Measurements from ENCODE around the gene KRTAP5-3. TPM values are rescaled to one million over a fixed set of nuclear protein-coding genes. Genes with fewer than 3 reads are reported as not detected.

The KRTAP5-3 gene
- total RNA-seq (2014; rRNA removed; shearing (Covaris generic); ENCODE audit: low replicate concordance): not detected in 2 replicates

- no peak for DNase-seq
- Histone ChIP-seq H3K4me1 (ENCODE audit: low read length) (no peaks in the 10 kb centered on the region; the same call in 1 of the 2 replicates), H3K27me3 (ENCODE audit: low read length) (no peaks in the 10 kb centered on the region), H3K9ac (ENCODE audit: low read length) (no peak within 1 kb of the TSS), H3K9me3 (ENCODE audit: low read length) (no peaks in the 10 kb centered on the region), H3K79me2 (ENCODE audit: low read length) (no peaks in the 10 kb centered on the region), H3K9me2 (replicated peaks; ENCODE audit: insufficient read depth, low read length) (no peaks in the 10 kb centered on the region), H3K27ac (ENCODE audit: low read length) (no peak within 1 kb of the TSS), H3K4me3 (ENCODE audit: low read length) (no peak within 1 kb of the TSS), H3K4me2 (ENCODE audit: low read depth, low read length, poor library complexity, severe bottlenecking) (no peak within 1 kb of the TSS), H4K20me1 (ENCODE audit: insufficient read depth, low read depth, low read length) (no peaks in the 10 kb centered on the region), H2AFZ (ENCODE audit: low read length) (no peak within 1 kb of the TSS), H3K36me3 (ENCODE audit: insufficient read depth, low read length) (no peaks in the 10 kb centered on the region)
Observed at GRCh38 chr11:1608363-1608762, at the start of gene KRTAP5-3. Gene KRTAP5-3, minus strand, starts transcription at chr11:1608463. Its CDS starts 78 bp downstream, at chr11:1608385.

- no peaks in the 10 kb centered on the region for H3K9me2 ChIP-seq (replicated peaks; ENCODE audit: insufficient read depth, low read length)
- H2AFZ ChIP-seq (ENCODE audit: low read length): no peak overlapping the region
- H3K79me2 ChIP-seq (ENCODE audit: low read length): no peaks in the 10 kb centered on the region
- no peaks in the 10 kb centered on the region for H3K36me3 ChIP-seq (ENCODE audit: insufficient read depth, low read length)
- no peak overlapping the region for H3K4me3 ChIP-seq (ENCODE audit: low read length)
- no peak overlapping the region for H3K9ac ChIP-seq (ENCODE audit: low read length)
- H3K9me3 ChIP-seq (ENCODE audit: low read length): no peaks in the 10 kb centered on the region
- no peak overlapping the region for H3K4me2 ChIP-seq (ENCODE audit: low read depth, low read length, poor library complexity, severe bottlenecking)
- DNase-seq: no peak
- no peaks in the 10 kb centered on the region for H4K20me1 ChIP-seq (ENCODE audit: insufficient read depth, low read depth, low read length)
- no peak overlapping the region for H3K27ac ChIP-seq (ENCODE audit: low read length)
- no peaks in the 10 kb centered on the region for H3K27me3 ChIP-seq (ENCODE audit: low read length)
- no peaks in the 10 kb centered on the region for H3K4me1 ChIP-seq (ENCODE audit: low read length)
Observed at GRCh38 chr11:1656670-1657069, 48.4 kb upstream of the KRTAP5-3 start.

GRCh38 chr11:1656061-1656441 is 47.8 kb upstream of the KRTAP5-3 start:
- H3K27me3 ChIP-seq (ENCODE audit: low read length): no peaks in the 10 kb centered on the region
- no peaks in the 10 kb centered on the region for H3K79me2 ChIP-seq (ENCODE audit: low read length)
- no peak overlapping the region for H3K4me3 ChIP-seq (ENCODE audit: low read length)
- H4K20me1 ChIP-seq (ENCODE audit: insufficient read depth, low read depth, low read length): no peaks in the 10 kb centered on the region
- no peaks in the 10 kb centered on the region for H3K36me3 ChIP-seq (ENCODE audit: insufficient read depth, low read length)
- H3K9me3 ChIP-seq (ENCODE audit: low read length): no peaks in the 10 kb centered on the region
- no peak overlapping the region for H2AFZ ChIP-seq (ENCODE audit: low read length)
- H3K9ac ChIP-seq (ENCODE audit: low read length): no peak overlapping the region
- H3K4me2 ChIP-seq (ENCODE audit: low read depth, low read length, poor library complexity, severe bottlenecking): no peak overlapping the region
- no peaks in the 10 kb centered on the region for H3K4me1 ChIP-seq (ENCODE audit: low read length)
- no peak for DNase-seq
- H3K27ac ChIP-seq (ENCODE audit: low read length): no peak overlapping the region
- no peaks in the 10 kb centered on the region for H3K9me2 ChIP-seq (replicated peaks; ENCODE audit: insufficient read depth, low read length)

- Histone ChIP-seq H3K4me3 (ENCODE audit: low read length) (no peak overlapping the region), H2AFZ (ENCODE audit: low read length) (no peak overlapping the region), H3K4me1 (ENCODE audit: low read length) (no peaks in the 10 kb centered on the region), H3K27me3 (ENCODE audit: low read length) (no peaks in the 10 kb centered on the region), H3K4me2 (ENCODE audit: low read depth, low read length, poor library complexity, severe bottlenecking) (no peak overlapping the region), H3K27ac (ENCODE audit: low read length) (no peak overlapping the region), H4K20me1 (ENCODE audit: insufficient read depth, low read depth, low read length) (no peaks in the 10 kb centered on the region), H3K9me3 (ENCODE audit: low read length) (no peaks in the 10 kb centered on the region), H3K9ac (ENCODE audit: low read length) (no peak overlapping the region), H3K36me3 (ENCODE audit: insufficient read depth, low read length) (no peaks in the 10 kb centered on the region), H3K9me2 (replicated peaks; ENCODE audit: insufficient read depth, low read length) (no peaks in the 10 kb centered on the region), H3K79me2 (ENCODE audit: low read length) (no peaks in the 10 kb centered on the region)
- no peak for DNase-seq
Observed at GRCh38 chr11:1655168-1656060, 47.2 kb upstream of the KRTAP5-3 start.

- Histone ChIP-seq H3K9ac (ENCODE audit: low read length) (no peak overlapping the region), H2AFZ (ENCODE audit: low read length) (no peak overlapping the region), H3K9me3 (ENCODE audit: low read length) (no peaks in the 10 kb centered on the region), H3K27me3 (ENCODE audit: low read length) (0 out of 2 replicates have a peak, but pooled peaks cover 3% of the 10 kb centered on the region), H3K9me2 (replicated peaks; ENCODE audit: insufficient read depth, low read length) (no peaks in the 10 kb centered on the region), H3K79me2 (ENCODE audit: low read length) (no peaks in the 10 kb centered on the region), H3K36me3 (ENCODE audit: insufficient read depth, low read length) (no peaks in the 10 kb centered on the region), H3K4me2 (ENCODE audit: low read depth, low read length, poor library complexity, severe bottlenecking) (no peak overlapping the region), H3K27ac (ENCODE audit: low read length) (no peak overlapping the region), H4K20me1 (ENCODE audit: insufficient read depth, low read depth, low read length) (no peaks in the 10 kb centered on the region), H3K4me3 (ENCODE audit: low read length) (no peak overlapping the region), H3K4me1 (ENCODE audit: low read length) (no peaks in the 10 kb centered on the region)
- DNase-seq: no peak
Observed at GRCh38 chr11:1654388-1655167, 46.3 kb upstream of the KRTAP5-3 start.

GRCh38 chr11:1653541-1654387 is 45.5 kb upstream of the KRTAP5-3 start:
- Histone ChIP-seq H3K36me3 (ENCODE audit: insufficient read depth, low read length) (no peaks in the 10 kb centered on the region), H3K4me1 (ENCODE audit: low read length) (no peaks in the 10 kb centered on the region), H3K27ac (ENCODE audit: low read length) (no peak overlapping the region), H2AFZ (ENCODE audit: low read length) (no peak overlapping the region), H3K27me3 (ENCODE audit: low read length) (0 out of 2 replicates have a peak, but pooled peaks cover 3% of the 10 kb centered on the region), H3K4me3 (ENCODE audit: low read length) (no peak overlapping the region), H3K9me2 (replicated peaks; ENCODE audit: insufficient read depth, low read length) (no peaks in the 10 kb centered on the region), H3K9ac (ENCODE audit: low read length) (no peak overlapping the region), H3K9me3 (ENCODE audit: low read length) (no peaks in the 10 kb centered on the region), H3K79me2 (ENCODE audit: low read length) (no peaks in the 10 kb centered on the region), H4K20me1 (ENCODE audit: insufficient read depth, low read depth, low read length) (no peaks in the 10 kb centered on the region), H3K4me2 (ENCODE audit: low read depth, low read length, poor library complexity, severe bottlenecking) (no peak overlapping the region)
- no peak for DNase-seq

- Histone ChIP-seq H3K27me3 (ENCODE audit: low read length) (0 out of 2 replicates have a peak, but pooled peaks cover 3% of the 10 kb centered on the region), H3K4me2 (ENCODE audit: low read depth, low read length, poor library complexity, severe bottlenecking) (no peak overlapping the region)
Observed at GRCh38 chr11:1652771-1653540, 44.7 kb upstream of the KRTAP5-3 start.

More at GRCh38 chr11:1652771-1653540, 44.7 kb upstream of the KRTAP5-3 start:
- Histone ChIP-seq H2AFZ (ENCODE audit: low read length) (no peak overlapping the region), H3K9me3 (ENCODE audit: low read length) (no peaks in the 10 kb centered on the region), H3K27ac (ENCODE audit: low read length) (no peak overlapping the region), H3K9ac (ENCODE audit: low read length) (no peak overlapping the region), H4K20me1 (ENCODE audit: insufficient read depth, low read depth, low read length) (no peaks in the 10 kb centered on the region), H3K9me2 (replicated peaks; ENCODE audit: insufficient read depth, low read length) (no peaks in the 10 kb centered on the region), H3K36me3 (ENCODE audit: insufficient read depth, low read length) (no peaks in the 10 kb centered on the region), H3K4me1 (ENCODE audit: low read length) (no peaks in the 10 kb centered on the region), H3K4me3 (ENCODE audit: low read length) (no peak overlapping the region), H3K79me2 (ENCODE audit: low read length) (no peaks in the 10 kb centered on the region)
- peak; percentile 85 for DNase-seq
